Measurements from ENCODE around the gene IL4.

IL4 gene

DNA sequence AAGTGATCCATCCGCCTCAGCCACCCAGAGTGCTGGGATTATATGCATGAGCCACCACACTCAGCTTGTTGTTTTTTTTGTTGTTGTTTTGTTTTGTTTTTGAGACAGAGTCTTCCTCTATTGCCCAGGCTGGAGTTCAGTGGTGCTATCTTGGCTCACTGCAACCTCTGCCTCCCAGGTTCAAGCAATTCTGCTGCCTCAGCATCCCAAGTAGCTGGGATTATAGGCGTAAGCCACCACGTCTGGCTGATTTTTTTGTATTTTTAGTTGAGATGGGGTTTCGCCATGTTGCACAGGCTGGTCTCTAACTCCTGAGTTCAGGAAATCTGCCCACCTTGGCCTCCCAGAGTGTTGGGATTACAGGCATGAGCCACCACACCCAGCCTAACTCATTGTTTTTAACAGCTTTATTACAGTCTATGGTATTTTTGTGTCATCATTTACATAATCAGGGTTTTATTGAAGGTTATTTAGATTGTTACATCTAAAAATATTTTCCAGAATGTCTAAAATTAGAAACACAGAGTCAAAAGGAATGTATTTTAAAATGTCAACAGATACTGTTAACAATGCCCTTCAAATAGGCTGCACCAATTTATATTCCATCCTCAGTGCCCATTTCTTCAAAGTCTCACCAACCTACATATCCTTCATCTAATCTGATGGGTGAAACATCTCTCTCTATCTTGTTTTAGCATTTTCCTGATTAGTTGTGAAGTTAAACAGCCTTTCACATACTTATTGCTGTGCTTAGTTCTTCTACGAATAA, 44.9 kb downstream of the IL4 start:
- no peak for TF ChIP-seq ISL1 (CRISPR knock-in tag; IDR thresholded peaks at IDR 0.05)
- TF ChIP-seq TSHZ2 (CRISPR knock-in tag; IDR thresholded peaks at IDR 0.05), result no peak
- TF ChIP-seq CSRNP3 (CRISPR knock-in tag; IDR thresholded peaks at IDR 0.05), result no peak
- no peak for TF ChIP-seq OSR1 (CRISPR knock-in tag; IDR thresholded peaks at IDR 0.05)
- TF ChIP-seq CSDC2 (CRISPR knock-in tag; IDR thresholded peaks at IDR 0.05), result no peak
- no peak for TF ChIP-seq TCF4 (CRISPR knock-in tag; IDR thresholded peaks at IDR 0.05; ENCODE audit: borderline replicate concordance)
- TF ChIP-seq, protein P1, sequence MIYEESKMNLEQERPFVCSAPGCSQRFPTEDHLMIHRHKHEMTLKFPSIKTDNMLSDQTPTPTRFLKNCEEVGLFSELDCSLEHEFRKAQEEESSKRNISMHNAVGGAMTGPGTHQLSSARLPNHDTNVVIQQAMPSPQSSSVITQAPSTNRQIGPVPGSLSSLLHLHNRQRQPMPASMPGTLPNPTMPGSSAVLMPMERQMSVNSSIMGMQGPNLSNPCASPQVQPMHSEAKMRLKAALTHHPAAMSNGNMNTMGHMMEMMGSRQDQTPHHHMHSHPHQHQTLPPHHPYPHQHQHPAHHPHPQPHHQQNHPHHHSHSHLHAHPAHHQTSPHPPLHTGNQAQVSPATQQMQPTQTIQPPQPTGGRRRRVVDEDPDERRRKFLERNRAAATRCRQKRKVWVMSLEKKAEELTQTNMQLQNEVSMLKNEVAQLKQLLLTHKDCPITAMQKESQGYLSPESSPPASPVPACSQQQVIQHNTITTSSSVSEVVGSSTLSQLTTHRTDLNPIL (CRISPR knock-in tag; IDR thresholded peaks at IDR 0.05; ENCODE audit: low read depth), result no peak
- ATAC-seq, result no peak

DNA sequence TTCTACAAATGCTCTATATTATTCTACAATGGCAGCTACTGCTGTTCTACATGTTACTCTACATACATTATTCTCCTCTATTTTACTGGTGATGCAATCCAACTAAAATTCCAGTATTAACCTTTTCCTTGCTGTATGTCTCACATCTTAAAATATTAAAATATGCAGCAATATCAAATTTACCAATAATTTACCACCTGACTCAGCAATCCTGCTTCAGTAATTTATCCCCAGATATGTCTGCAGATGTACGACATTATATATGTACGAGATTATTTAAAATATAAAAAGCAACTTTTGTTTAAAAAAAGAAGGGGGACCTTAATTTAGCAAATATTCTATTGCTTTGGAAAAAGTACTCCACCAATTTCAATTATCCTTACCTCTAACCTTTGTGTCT, 52.0 kb downstream of the IL4 start:
- TF ChIP-seq ISL1 (CRISPR knock-in tag; IDR thresholded peaks at IDR 0.05) (no peak), ZNF8 (CRISPR knock-in tag; IDR thresholded peaks at IDR 0.05) (no peak), PPARA (CRISPR knock-in tag; IDR thresholded peaks at IDR 0.05; ENCODE audit: borderline replicate concordance) (no peak), OSR1 (CRISPR knock-in tag; IDR thresholded peaks at IDR 0.05) (no peak), TOX (CRISPR knock-in tag; IDR thresholded peaks at IDR 0.05; ENCODE audit: borderline replicate concordance) (no peak), ZNF70 (CRISPR knock-in tag; IDR thresholded peaks at IDR 0.05) (no peak), TSHZ2 (CRISPR knock-in tag; IDR thresholded peaks at IDR 0.05) (no peak), TCF4 (CRISPR knock-in tag; IDR thresholded peaks at IDR 0.05; ENCODE audit: borderline replicate concordance) (no peak), ZNF565 (CRISPR knock-in tag; conservative IDR thresholded peaks at IDR 0.05; ENCODE audit: low read depth) (no peak)
- TF ChIP-seq, protein P1 (CRISPR knock-in tag; IDR thresholded peaks at IDR 0.05; ENCODE audit: low read depth), result no peak
- TF ChIP-seq, protein P2, sequence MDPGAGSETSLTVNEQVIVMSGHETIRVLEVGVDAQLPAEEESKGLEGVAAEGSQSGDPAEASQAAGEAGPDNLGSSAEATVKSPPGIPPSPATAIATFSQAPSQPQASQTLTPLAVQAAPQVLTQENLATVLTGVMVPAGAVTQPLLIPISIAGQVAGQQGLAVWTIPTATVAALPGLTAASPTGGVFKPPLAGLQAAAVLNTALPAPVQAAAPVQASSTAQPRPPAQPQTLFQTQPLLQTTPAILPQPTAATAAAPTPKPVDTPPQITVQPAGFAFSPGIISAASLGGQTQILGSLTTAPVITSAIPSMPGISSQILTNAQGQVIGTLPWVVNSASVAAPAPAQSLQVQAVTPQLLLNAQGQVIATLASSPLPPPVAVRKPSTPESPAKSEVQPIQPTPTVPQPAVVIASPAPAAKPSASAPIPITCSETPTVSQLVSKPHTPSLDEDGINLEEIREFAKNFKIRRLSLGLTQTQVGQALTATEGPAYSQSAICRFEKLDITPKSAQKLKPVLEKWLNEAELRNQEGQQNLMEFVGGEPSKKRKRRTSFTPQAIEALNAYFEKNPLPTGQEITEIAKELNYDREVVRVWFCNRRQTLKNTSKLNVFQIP (CRISPR knock-in tag; IDR thresholded peaks at IDR 0.05; ENCODE audit: borderline replicate concordance, low read depth), result no peak
- ATAC-seq, result no peak

DNA sequence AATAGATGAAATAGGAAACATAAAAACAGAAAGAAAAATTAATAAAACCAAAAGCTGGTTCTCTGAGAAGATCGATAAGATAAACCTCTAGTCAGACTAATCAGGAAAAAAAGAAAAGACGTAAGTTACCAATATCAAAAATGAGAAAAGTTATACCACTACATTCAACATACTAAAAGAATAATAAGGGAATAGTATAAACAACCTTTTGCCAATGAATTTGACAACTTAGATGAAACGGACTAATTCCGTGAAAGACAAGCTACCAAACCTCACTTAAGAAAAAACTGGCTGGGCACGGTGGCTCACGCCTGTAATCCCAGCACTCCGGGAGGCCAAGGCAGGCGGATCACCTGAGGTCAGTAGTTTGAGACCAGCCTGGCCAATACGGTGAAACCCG, 56.1 kb downstream of the IL4 start:
- no peak for ATAC-seq
- TF ChIP-seq CSRNP3 (CRISPR knock-in tag; IDR thresholded peaks at IDR 0.05) (no peak), ZNF8 (CRISPR knock-in tag; IDR thresholded peaks at IDR 0.05) (no peak), GLIS3 (CRISPR knock-in tag; IDR thresholded peaks at IDR 0.05) (no peak)
- TF ChIP-seq, protein P2 (CRISPR knock-in tag; IDR thresholded peaks at IDR 0.05; ENCODE audit: borderline replicate concordance, low read depth), result no peak
- TF ChIP-seq, protein P3, sequence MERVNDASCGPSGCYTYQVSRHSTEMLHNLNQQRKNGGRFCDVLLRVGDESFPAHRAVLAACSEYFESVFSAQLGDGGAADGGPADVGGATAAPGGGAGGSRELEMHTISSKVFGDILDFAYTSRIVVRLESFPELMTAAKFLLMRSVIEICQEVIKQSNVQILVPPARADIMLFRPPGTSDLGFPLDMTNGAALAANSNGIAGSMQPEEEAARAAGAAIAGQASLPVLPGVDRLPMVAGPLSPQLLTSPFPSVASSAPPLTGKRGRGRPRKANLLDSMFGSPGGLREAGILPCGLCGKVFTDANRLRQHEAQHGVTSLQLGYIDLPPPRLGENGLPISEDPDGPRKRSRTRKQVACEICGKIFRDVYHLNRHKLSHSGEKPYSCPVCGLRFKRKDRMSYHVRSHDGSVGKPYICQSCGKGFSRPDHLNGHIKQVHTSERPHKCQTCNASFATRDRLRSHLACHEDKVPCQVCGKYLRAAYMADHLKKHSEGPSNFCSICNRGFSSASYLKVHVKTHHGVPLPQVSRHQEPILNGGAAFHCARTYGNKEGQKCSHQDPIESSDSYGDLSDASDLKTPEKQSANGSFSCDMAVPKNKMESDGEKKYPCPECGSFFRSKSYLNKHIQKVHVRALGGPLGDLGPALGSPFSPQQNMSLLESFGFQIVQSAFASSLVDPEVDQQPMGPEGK (CRISPR knock-in tag; IDR thresholded peaks at IDR 0.05; ENCODE audit: borderline replicate concordance), result no peak
